SK-N-SH (cell line): ENCODE data around the gene B3GNT4. TPM values are rescaled to one million over a fixed set of nuclear protein-coding genes. Genes with fewer than 3 reads are reported as not detected.

ENCODE experiments used
- CTCF ChIA-PET: fragments of 300-600, 350-600 bp; formaldehyde crosslinking; extraction: SDS; loops from one replicate; lab custom pipeline; 2021; lab: Yijun Ruan, JAX
- POLR2A ChIA-PET: fragments of 350-600 bp; sonication (Branson Sonifier 250); formaldehyde crosslinking; extraction: SDS; loops from one replicate; lab custom pipeline; 2020; ENCODE audit warnings: antibody characterized with exemption, inconsistent platforms; lab: Yijun Ruan, JAX
- DNase-seq: peaks from one replicate; pipeline ENCODE4 v3.0.0; 2012
- H2AFZ ChIP-seq: fragments of 200-600 bp; sonication (generic); 2 replicates; pipeline ENCODE4 v1.8.1; 2016; ENCODE audit warnings: antibody characterized with exemption, mild to moderate bottlenecking, low read depth
- H3F3A ChIP-seq: fragments of 200-600 bp; sonication (generic); replicated peaks from 2 replicates; pipeline ENCODE3; 2016; ENCODE audit warnings: antibody characterized with exemption, mild to moderate bottlenecking; ENCODE audit not compliant: insufficient read depth
- H3K27ac ChIP-seq, 2 experiments: fragments of 200-500 bp in 1 of 2; fragments of 200-600 bp in 1 of 2; sonication (Bioruptor generic) in 1 of 2; sonication (generic), shearing (Covaris generic) in 1 of 2; 2 replicates each; pipeline versions ENCODE4 v1.5.1 to v1.6.1; 2014 to 2016; ENCODE audit warnings: low read depth in 2 of 2, inconsistent platforms in 1 of 2, low read length in 1 of 2, mild to moderate bottlenecking in 1 of 2, mixed read lengths in 1 of 2
- H3K27me3 ChIP-seq: fragments of 200-600 bp; sonication (generic), shearing (Covaris generic); 2 replicates; pipeline ENCODE4 v1.6.1; 2016; ENCODE audit warnings: mixed run types; ENCODE audit not compliant: insufficient read depth
- H3K36me3 ChIP-seq, 2 experiments: fragments of 200-500 bp in 1 of 2; fragments of 200-600 bp in 1 of 2; sonication (Bioruptor generic) in 1 of 2; sonication (generic) in 1 of 2; replicated peaks in 1 of 2; 2 replicates each; pipeline versions ENCODE3 to v1.5.1; 2014 to 2016; ENCODE audit warnings: low read length in 1 of 2, mild to moderate bottlenecking in 1 of 2; ENCODE audit not compliant: insufficient read depth in 2 of 2, control insufficient read depth in 1 of 2
- H3K4me1 ChIP-seq, 2 experiments: fragments of 200-500 bp in 1 of 2; fragments of 200-600 bp in 1 of 2; sonication (Bioruptor generic) in 1 of 2; sonication (generic), shearing (Covaris generic) in 1 of 2; 2 replicates each; pipeline versions ENCODE4 v1.5.1 to v1.6.1; 2014 to 2016; ENCODE audit warnings: low read depth in 1 of 2, low read length in 1 of 2, mixed run types in 1 of 2; ENCODE audit not compliant: insufficient read depth in 2 of 2, control insufficient read depth in 1 of 2
- H3K4me2 ChIP-seq: fragments of 200-600 bp; sonication (generic), shearing (Covaris generic); 2 replicates; pipeline ENCODE4 v1.6.1; 2017; ENCODE audit warnings: mixed run types
- H3K4me3 ChIP-seq, 2 experiments: fragments of 200-500 bp in 1 of 2; fragments of 200-600 bp in 1 of 2; sonication (Bioruptor generic) in 1 of 2; sonication (generic), shearing (Covaris generic) in 1 of 2; 2 replicates each; pipeline versions ENCODE4 v1.5.1 to v1.8.1; 2014 to 2016; ENCODE audit warnings: low read depth in 2 of 2, inconsistent platforms in 1 of 2, low read length in 1 of 2, mild to moderate bottlenecking in 1 of 2, mixed read lengths in 1 of 2, moderate library complexity in 1 of 2
- H3K79me2 ChIP-seq: fragments of 200-600 bp; sonication (generic); 2 replicates; pipeline ENCODE4 v1.8.1; 2017; ENCODE audit warnings: mild to moderate bottlenecking; ENCODE audit not compliant: insufficient read depth
- H3K9ac ChIP-seq: fragments of 200-600 bp; sonication (generic); 2 replicates; pipeline ENCODE4 v1.6.1; 2017; ENCODE audit warnings: mixed run types
- H3K9me2 ChIP-seq: fragments of 200-600 bp; sonication (generic); 2 replicates; pipeline ENCODE4 v1.6.1; 2017; ENCODE audit warnings: mixed run types
- H3K9me3 ChIP-seq: fragments of 200-600 bp; sonication (generic); 2 replicates; pipeline ENCODE4 v1.6.1; 2017; ENCODE audit warnings: mixed run types, mild to moderate bottlenecking, moderate library complexity
- H4K20me1 ChIP-seq: fragments of 200-600 bp; sonication (generic); 2 replicates; pipeline ENCODE4 v1.6.1; 2017; ENCODE audit warnings: mild to moderate bottlenecking, mixed run types; ENCODE audit not compliant: insufficient read depth
- EZH2phosphoT487 ChIP-seq: fragments of 200-600 bp; sonication (generic); IDR thresholded peaks from 2 replicates; pipeline ENCODE4 v1.6.1; 2017; ENCODE audit warnings: low read depth, mixed run types, mild to moderate bottlenecking, antibody characterized with exemption, moderate library complexity, borderline replicate concordance
- JUND ChIP-seq: IDR thresholded peaks from 2 replicates; pipeline ENCODE4 v1.4.0; 2012
- MXI1 ChIP-seq: IDR thresholded peaks from 2 replicates; pipeline ENCODE4 v1.6.1; 2012; ENCODE audit warnings: mild to moderate bottlenecking, low read depth, low read length, improper control_type of control experiment
- NFIC ChIP-seq: IDR thresholded peaks from 2 replicates; pipeline ENCODE4 v1.4.0; 2012; ENCODE audit warnings: borderline replicate concordance
- RAD21 ChIP-seq: IDR thresholded peaks from 2 replicates; pipeline ENCODE4 v1.6.1; 2012; ENCODE audit warnings: mild to moderate bottlenecking, low read length
- RFX5 ChIP-seq: IDR thresholded peaks from 2 replicates; pipeline ENCODE4 v1.6.1; 2012; ENCODE audit warnings: mild to moderate bottlenecking, improper control_type of control experiment, low read length
- RXRA ChIP-seq: IDR thresholded peaks from 2 replicates; pipeline ENCODE4 v1.4.0; 2012; ENCODE audit warnings: low read depth, mild to moderate bottlenecking, borderline replicate concordance
- SMC3 ChIP-seq: IDR thresholded peaks from 2 replicates; pipeline ENCODE4 v1.6.1; 2012; ENCODE audit warnings: low read depth, low read length, improper control_type of control experiment
- TEAD4 ChIP-seq: IDR thresholded peaks from 2 replicates; pipeline ENCODE4 v1.4.0; 2012; ENCODE audit warnings: mild to moderate bottlenecking, borderline replicate concordance; ENCODE audit not compliant: insufficient read depth
- WGBS: methylation state at CpG from one replicate; pipeline ENCODE4 v1.1.6; 2017; ENCODE audit warnings: low lambda C conversion rate; 5-methylcytosine and 5-hydroxymethylcytosine counted together
- polyA plus RNA-seq, 3 experiments: library from polyadenylated mRNA; depleted of rRNA; stranded (reverse); fragments of >200 nt; gene quantifications; 2 replicates each; pipeline ENCODE4 v1.2.3, GENCODE V29; 2012
- TF ChIP-seq, protein P1 (sequence below): fragments of 200-600 bp; sonication (generic); IDR thresholded peaks from 2 replicates; pipeline ENCODE4 v1.6.1; 2017; ENCODE audit warnings: antibody characterized with exemption, mild to moderate bottlenecking, moderate library complexity

Gene B3GNT4
- polyA plus RNA-seq, 1 of the 3 experiments (the other 2 are of a cell fraction): 0.81 TPM

DNA sequence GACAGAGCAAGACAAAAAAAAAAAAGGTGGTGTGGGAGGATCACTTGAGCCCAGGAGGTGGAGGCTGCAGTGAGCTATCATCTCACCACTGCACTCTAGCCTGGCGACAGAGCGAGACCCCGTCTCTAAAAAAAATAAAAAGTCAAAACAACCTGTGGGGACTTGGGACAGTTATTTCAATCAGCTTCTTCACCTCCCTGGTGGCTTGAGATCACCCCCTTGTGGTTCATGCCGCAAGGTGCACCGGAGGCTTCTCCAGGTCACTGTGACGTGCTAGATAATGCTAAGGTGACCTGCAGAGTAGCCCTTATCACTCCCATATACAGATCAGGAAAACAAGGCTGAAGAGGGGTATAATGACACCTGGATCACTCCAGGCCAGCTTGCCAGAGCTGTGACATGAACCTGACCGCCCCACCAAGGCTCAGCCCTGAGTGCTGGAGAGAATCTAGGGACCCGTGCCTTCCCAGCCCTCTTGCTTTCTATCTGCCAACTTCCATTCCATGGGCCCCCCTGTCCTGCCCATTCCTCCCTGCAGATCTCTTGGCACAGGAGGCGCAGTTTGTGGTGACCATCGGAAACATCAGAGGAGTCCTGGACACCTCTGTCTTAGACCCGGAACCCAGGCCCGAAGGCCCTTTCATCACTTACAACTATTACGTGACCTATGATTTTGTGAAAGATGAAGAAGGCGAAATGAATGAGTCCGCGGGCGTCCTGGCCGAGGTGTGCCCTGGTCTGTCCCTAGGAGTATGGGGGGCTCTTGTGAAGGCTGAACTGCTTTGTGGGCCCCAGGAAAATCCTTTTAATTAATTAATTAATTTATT is 12.5 kb upstream of the B3GNT4 start:
- no peak overlapping the region for H2AFZ ChIP-seq
- H3K9ac ChIP-seq: no peak overlapping the region
- no peak overlapping the region for H3K4me2 ChIP-seq
- 64% methylated on average over 15 of the region's 18 CpGs for WGBS
- no peaks in the 10 kb centered on the region for H3F3A ChIP-seq
- ChIA-PET CTCF (interaction anchor here (0.6 to 4.9 kb wide), 44 partner anchors 8 to 398 kb away, joined by 3 to 85 read pairs (median 4); partner anchors contain the start of genes B3GNT4, LRRC43 and RHOF), POLR2A (interaction anchor here (0.6 to 1.3 kb wide), 2 partner anchors 21 to 60 kb away, joined by 3 read pairs; no protein-coding TSS in a partner anchor)
- H3K79me2 ChIP-seq: no peaks in the 10 kb centered on the region
- H3K27me3 ChIP-seq: no peaks in the 10 kb centered on the region
- TF ChIP-seq RAD21 (peak; percentile 90), SMC3 (peak; percentile 90), NFIC (no peak), RXRA (no peak)
- TF ChIP-seq, protein P1, sequence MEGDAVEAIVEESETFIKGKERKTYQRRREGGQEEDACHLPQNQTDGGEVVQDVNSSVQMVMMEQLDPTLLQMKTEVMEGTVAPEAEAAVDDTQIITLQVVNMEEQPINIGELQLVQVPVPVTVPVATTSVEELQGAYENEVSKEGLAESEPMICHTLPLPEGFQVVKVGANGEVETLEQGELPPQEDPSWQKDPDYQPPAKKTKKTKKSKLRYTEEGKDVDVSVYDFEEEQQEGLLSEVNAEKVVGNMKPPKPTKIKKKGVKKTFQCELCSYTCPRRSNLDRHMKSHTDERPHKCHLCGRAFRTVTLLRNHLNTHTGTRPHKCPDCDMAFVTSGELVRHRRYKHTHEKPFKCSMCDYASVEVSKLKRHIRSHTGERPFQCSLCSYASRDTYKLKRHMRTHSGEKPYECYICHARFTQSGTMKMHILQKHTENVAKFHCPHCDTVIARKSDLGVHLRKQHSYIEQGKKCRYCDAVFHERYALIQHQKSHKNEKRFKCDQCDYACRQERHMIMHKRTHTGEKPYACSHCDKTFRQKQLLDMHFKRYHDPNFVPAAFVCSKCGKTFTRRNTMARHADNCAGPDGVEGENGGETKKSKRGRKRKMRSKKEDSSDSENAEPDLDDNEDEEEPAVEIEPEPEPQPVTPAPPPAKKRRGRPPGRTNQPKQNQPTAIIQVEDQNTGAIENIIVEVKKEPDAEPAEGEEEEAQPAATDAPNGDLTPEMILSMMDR: peak; percentile 86
- H4K20me1 ChIP-seq: no peaks in the 10 kb centered on the region
- H3K36me3 ChIP-seq: no peaks in the 10 kb centered on the region
- H3K4me1 ChIP-seq: no peaks in the 10 kb centered on the region
- no peak overlapping the region; a peak in 1 of 4 replicates for H3K4me3 ChIP-seq
- H3K9me3 ChIP-seq: no peaks in the 10 kb centered on the region; the same call in 1 of the 2 replicates
- DNase-seq: peak; percentile 87
- no peaks in the 10 kb centered on the region for H3K9me2 ChIP-seq
- no peak overlapping the region for H3K27ac ChIP-seq

DNA sequence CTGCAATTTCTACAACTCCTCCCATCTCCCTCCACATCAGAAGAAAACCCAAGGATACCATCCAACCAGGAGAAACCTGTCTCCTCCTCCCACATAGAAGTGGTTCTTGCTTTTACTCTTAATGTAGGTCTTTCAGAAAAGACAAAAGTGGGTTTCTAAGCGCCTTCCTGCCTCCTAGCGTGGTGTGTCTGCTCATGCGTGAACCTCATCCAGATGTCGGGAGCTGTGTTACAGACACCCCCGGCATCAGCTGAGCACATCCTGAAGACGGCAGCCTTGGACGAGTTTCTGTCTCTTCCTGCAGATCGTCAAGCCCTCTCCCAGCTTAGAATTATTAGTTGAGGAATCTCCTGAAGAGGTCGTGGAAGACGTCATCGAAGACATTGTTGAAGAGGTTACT is 11.1 kb upstream of the B3GNT4 start:
- no peak overlapping the region for H2AFZ ChIP-seq
- TF ChIP-seq RAD21: no peak
- no peak for TF ChIP-seq JUND
- no peaks in the 10 kb centered on the region; the same call in 1 of the 2 replicates for H3K9me3 ChIP-seq
- 90% methylated on average over 11 of the region's 11 CpGs for WGBS
- no peak overlapping the region for H3K4me2 ChIP-seq
- H3K4me1 ChIP-seq: no peaks in the 10 kb centered on the region
- ChIA-PET CTCF (interaction anchor here (0.6 to 4.9 kb wide), 8 partner anchors 10 to 163 kb away, joined by 3 to 85 read pairs (median 18); partner anchors contain the start of gene B3GNT4), POLR2A (no interaction called here)
- H3K4me3 ChIP-seq: no peak overlapping the region
- H3K27me3 ChIP-seq: no peaks in the 10 kb centered on the region
- no peaks in the 10 kb centered on the region for H3K36me3 ChIP-seq
- no peaks in the 10 kb centered on the region for H3K79me2 ChIP-seq
- DNase-seq: no peak
- H3K9ac ChIP-seq: no peak overlapping the region
- H3K9me2 ChIP-seq: no peaks in the 10 kb centered on the region
- H3K27ac ChIP-seq: no peak overlapping the region
- H4K20me1 ChIP-seq: no peaks in the 10 kb centered on the region
- no peaks in the 10 kb centered on the region for H3F3A ChIP-seq

DNA sequence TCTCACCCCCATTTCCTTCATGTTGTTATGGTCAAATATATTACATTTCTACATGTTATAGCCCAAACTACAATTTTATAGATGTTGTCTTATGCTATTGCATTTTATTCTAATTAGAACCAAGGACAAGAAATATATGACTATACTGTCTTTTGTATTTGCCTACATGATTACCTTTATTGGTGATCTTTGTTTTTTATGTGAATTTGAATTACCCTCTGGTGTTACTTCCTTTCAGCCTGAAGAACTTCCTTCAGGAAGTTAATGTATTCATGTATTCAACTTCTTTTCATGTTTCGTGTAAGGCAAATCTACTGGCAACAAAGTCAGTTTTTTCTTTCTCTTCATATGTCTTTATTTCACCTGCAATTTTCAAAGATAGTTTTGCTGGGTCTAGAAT is 8.7 kb upstream of the B3GNT4 start:
- POLR2A ChIA-PET: no interaction called here

More for the DNA sequence above, 8.7 kb upstream of the B3GNT4 start:
- no peak for DNase-seq
- Histone ChIP-seq H4K20me1 (no peaks in the 10 kb centered on the region), H3F3A (no peaks in the 10 kb centered on the region), H3K27ac (no peak overlapping the region), H3K4me1 (no peaks in the 10 kb centered on the region), H2AFZ (no peak overlapping the region), H3K9me2 (no peaks in the 10 kb centered on the region), H3K9ac (no peak overlapping the region), H3K4me2 (no peak overlapping the region), H3K79me2 (no peaks in the 10 kb centered on the region), H3K27me3 (no peaks in the 10 kb centered on the region), H3K36me3 (no peaks in the 10 kb centered on the region), H3K9me3 (no peaks in the 10 kb centered on the region; the same call in 1 of the 2 replicates), H3K4me3 (no peak overlapping the region)
- CTCF ChIA-PET: interaction anchor here (1.1 to 2.5 kb wide), 3 partner anchors 71 to 161 kb away, joined by 3 to 11 read pairs (median 8); no protein-coding TSS in a partner anchor
- TF ChIP-seq EZH2phosphoT487 (no peak), TEAD4 (no peak), RXRA (no peak), RFX5 (no peak), MXI1 (no peak)
- 63% methylated on average over 1 of the region's 1 CpG for WGBS
